HG03342 (cell line): Measurements from ENCODE around the gene DAGLB.

Experiments
- ATAC-seq: cut with Tn5 transposase; IDR thresholded peaks from one replicate; pipeline ENCODE4 v1.9.1; 2021; ENCODE audit warnings: mild to moderate bottlenecking, moderate library complexity; ENCODE audit not compliant: unreplicated experiment

The DAGLB gene

DNA sequence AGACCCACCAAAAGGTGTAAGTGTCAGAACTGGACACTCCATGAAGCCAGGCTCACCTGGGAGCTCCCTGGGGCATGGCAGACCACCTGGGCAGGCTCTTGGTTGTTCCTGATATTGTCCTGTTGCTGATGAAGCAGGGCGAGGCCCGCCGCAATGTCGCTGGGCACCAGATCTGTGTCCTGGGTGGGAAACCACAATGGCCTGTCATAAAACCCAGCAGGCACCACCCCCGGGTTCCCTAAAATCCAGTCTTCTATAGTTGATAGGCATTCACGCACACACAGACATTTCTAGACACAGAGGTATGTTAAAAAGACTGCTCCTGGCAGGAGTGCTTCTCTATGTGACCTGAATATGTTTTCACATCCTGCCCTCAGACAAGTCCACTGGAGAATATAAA is 15.0 kb downstream of the DAGLB start:
- no peak for ATAC-seq

DNA sequence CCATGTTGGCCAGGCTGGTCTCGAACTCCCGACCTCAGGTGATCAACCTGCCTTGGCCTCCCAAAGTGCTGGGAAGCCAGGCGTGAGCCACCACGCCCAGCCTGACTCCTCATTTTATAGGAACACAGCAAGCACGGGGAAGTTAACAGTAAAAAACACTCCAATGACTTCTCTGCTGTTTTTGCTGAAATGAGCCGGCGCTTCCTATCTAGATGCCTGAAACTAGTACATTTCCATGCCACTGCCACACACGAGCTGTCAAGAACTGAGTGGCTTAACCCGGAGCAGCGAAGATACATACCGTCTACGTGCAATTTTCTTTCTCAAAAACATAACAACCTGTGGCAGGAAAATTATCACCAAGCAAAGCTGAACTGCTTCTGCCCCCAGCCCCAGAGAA is 16.8 kb downstream of the DAGLB start:
- no peak for ATAC-seq

DNA sequence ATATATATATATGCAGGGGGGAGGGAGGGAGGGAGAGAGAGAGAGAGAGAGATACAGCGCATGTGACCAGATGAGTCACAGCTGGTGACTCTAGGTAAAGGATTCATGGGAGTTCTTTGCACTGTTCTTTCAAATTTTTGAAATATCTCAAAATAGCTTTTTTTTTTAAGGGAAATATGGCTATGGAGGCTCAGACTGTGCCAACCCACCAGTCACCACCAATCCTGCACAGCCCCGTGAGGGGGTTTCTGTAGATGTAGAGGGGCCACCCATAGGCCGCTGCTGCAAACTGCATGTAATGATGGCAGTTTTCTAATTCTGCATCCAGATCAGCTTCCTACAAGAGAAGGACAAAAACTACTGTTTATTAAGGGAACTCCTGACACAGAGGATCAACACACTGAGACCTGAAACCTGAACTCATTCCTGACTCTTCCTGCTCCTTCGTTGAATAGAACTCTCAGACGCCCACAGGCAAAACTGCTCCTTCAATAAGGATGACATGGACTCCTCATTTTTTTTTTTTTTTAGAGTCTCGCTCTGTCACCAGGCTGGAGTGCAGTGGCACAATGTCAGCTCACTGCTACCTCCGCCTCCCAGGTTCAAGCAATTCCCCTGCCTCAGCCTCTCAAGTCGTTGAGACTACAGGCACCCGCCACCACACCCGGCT is 17.3 kb downstream of the DAGLB start:
- no peak for ATAC-seq

DNA sequence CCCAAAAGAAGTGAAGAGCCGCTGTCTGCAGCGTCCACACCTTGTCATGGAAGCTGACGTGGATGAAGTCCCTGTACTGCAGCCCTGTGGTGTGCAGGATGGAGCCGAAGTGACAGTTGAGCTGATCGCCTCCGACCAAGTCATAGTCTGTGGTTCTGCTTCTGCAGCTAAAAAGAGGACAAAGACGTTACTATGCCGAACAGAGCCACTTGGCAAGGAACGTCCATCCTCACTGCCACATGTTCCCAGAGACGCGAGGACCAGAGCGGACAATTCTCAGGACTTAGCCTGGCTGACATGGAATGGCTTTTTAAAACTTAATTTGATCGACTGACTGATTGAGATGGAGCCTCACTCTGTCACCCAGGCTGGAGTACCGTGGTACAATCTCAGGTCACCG is 21.8 kb downstream of the DAGLB start:
- ATAC-seq = no peak

DNA sequence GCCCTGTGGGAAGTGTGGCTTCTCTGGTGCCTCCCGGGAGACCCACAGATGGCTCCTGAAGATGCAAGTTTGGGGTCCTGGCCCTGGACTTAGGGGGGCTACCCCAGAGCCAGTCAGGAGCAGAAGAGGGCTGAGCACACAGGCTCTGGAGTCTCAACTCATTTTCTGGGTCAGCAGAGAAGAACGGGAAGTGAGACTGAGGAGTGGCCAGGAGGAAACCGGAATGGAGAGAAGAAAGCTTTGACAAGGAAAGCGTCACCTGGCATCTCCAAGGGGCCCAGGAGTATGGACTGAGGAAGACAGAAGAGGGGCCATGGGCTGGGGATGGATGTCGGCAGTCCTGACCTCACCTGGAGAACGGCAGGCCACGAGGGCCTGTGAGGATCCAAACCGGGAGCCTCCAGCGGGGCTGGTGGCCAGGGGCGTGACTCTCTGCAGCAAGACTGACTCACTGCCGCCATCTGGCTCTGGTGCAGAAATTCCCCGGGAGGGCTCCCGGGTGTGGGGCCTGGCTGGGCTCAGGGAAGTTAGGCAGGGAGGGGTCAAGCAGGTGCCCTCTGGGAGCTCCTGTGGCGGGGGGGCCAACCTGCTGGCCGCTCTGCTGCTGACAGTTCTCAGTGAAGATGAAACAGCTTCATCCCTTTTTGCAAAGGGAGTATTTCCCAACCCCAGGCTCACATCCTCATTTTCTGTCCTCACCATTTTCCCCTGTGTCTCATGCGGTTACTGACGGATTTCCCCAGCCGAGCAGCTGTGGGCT is 23.6 kb downstream of the DAGLB start:
- ATAC-seq = no peak

DNA sequence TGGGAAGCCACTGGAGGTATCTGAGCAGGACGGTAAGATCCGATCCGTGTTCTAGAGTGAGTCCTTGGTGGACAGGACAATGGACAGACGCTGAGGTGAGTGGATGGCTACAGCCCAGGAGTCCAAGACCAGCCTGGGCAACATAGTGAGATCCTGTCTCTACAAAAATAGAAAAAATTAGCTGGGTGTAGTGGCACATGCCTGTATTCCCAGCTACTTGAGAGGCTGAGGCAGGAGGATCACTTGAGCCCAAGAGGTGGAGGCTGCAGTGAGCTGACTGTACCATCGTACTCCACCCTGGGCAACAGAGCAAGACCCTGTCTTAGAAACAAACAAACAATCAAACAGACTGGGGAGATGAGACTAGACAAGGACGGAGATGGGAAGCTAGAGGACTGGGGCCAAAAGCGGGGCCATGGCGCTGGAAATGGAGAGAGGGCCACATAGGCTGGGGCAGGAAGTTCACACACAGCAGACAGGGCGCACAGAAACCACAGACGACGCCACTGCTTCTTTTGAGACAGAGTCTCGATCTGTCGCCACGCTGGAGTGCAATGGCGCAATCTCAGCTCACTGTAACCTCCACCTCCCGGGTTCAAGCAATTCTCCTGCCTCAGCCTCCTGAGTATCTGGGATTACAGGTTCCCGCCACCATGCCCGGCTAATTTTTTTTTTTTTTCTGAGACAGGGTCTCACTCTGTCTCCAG is 24.7 kb downstream of the DAGLB start:
- ATAC-seq = no peak

DNA sequence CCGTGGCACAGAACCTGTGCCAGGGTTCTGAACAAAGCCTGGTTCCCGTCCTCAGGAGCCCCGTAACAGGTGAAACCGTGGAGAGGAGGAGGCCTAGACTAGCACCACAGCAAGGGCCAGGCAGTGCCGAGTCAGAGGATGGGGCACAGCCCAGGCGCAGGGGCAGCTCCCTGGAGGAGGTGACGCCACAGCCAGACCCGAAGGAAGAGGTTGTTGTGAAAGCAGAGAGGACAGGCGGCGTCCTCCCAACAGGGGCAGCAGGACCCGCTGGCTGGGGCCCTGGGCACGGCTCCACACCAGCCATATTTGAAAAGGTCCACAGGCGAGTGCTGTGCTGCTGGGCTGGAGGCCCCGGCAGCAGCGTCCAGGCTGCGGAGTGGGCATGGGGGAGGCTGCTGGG is 25.7 kb downstream of the DAGLB start:
- no peak for ATAC-seq

DNA sequence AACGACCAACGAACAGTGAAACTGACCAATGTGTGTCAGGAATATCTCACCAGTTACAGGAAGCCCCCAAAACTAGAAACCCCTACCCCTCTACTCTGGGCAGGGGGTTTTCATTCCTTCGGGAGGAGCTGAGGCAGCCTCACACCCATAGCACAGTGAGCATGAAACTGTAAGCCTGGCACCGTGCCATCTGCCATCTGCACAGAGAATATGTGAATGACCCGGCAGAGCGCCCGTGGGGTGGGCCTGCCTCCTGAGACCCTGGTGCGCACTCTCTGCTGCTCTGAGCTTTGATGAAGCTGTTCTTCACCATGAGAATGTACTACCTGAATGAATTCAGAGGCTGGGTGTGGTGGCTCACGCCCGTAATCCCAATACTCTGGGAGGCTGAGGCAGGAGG is 27.1 kb downstream of the DAGLB start:
- no peak for ATAC-seq

DNA sequence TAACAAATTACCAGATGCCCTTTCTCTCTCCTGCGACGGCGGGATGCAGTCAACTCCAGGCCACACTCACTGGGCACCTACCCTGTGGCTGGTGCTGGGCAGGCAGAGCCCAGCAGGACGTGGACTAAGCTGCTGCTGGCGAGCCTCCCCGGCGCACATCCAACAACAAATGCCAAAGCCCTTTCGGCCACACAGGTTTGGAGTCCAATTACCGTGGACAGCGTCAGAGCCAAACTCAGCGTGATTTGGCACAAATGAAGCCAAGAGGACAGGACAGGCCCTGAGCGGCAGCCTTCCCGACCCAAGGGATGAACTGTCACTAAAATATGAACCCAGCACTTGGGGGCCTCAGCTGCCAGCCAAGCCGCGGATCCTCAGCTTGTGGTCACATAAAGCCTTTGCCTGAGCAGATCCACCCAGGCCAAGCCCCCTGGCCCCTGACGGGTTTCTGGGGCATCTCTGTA is 28.4 kb downstream of the DAGLB start:
- ATAC-seq = no peak

DNA sequence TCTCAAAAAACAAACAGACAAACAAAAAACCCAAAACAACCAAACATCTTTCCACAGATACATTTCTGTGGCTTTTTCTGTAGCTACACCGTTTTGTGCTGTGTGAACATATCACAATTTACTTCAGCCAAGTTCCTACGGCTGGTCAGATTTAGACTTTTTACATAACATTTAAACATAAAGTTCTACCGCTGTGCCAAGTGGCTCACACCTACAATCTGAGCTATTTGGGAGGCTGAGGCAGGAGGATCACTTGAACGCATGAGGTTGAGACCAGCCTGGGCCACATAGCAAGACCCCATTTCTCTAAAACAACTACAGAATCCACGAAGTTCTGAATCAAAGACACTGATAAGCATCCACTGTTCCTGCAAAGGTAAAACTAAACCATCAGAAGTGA is 30.3 kb downstream of the DAGLB start:
- no peak for ATAC-seq

DNA sequence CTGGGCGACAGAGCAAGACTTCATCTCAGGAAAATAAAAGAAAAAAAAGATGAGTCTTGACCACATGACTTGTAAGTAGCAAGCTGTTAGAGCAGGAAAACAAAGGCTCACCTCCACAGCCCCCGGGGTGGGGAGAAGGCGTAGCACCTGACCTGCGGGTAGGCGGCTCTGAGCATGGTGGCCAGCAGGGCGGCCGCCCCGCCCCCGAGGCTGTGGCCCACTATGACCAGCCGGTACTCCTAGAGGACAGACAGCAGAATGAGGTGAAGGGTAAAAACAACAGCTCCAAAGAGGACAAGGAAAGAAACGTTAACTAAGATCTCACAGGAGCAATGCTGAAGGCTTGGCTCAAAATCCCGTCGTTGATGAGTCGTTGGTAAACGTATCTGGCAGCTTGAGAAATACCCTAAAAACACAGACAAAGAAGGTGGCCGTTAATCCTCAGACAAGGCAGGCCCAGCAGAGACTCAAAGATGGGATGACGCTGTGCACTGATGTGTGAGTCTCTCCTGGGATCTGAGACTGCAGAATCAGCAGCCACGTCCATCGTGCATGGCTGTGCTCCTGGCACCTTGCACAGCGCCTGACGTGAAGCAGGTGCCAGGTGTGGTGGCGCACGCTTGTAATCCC is 31.1 kb downstream of the DAGLB start:
- no peak for ATAC-seq

DNA sequence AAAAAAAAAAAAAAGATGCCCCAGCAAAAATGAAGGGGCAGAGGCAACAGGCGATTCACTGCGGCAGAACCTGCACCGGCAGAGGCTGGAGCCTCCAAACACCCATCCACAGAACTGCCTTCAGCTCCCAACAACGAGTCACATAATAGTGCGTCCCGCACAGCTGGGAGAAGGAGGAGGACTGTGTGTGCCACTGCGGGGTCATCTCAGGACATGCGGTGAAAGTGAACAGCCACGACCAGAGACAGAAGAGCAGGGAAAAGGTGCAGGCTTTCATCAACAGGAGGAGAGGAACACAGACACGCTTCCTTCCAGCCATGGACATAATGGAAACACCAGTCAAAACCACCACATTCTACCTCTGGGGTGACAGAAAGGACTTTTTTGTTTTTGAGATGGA is 34.1 kb downstream of the DAGLB start:
- no peak for ATAC-seq

DNA sequence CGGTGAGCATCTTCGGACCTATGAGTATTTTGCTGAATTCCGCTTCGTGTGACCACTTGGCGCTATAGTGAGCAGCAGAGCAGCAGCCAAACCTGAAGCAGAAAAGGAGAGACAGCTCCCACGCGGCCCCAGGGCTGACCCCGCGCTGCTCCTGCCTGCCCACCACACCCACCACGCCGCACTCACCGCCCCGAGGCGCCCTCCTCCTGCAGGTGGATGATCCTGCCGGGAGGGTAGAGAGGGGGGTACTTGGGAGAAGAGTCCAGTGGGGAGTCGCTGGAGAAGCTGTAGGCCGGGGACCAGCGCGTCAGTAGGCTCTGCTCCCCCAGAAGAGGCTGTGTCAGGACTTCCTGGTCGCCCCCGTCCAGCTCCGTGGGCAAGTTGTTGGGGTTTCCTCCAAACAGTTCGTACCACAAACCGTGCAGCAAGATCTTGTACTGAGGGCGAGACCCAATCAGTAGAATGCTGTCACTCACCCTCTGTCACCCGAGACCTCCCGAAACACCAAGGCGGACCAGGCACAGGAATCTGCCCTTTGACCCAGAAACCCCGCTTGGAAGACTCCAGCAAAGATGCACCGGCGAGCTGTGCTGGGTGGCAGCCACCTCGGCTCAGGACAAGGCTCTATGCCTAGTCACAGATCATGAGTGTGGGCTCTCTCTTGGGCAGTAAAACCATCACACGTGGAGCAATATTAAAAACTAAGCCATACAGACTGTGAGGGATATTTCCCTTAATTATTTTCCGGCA is 37.6 kb downstream of the DAGLB start:
- no peak for ATAC-seq

DNA sequence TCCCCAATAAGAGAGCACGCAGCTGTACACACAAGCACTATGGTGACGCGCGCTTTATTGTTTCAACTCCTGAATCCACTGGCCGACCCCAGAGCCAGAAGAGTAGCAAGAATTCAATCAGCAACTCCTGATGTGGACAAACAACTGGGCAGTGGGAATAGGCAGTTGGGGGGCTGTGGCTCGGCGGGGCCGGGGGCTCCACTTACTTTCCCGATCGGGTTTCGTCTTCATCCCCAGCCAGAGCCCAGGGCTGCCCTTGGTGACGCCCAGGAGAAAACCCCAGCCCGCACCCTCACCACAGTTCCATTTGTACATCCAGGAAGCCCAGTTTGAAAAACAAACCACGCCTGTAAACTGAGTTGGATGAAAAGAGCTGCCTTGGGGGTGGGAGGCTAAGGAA is 38.7 kb downstream of the DAGLB start:
- ATAC-seq = no peak

DNA sequence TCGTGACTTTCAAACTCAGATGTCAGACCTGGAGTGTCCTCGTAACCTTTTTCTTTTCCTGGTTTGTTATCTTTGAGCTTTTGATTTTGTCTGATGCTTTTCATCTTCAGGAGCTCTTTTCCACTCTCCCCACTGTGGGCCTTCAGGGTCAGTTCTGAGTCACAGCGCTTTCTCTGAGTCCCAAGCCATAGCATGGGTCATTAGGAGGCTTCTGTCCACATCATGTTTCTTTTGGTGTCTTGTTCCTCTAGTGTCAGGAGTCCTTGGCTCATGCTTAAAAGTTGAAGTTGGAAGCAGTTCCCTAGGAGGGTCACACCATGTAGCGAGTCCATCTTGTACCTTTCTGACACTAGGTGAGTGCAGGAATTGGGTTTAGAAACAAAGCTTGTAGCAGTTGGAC is 40.3 kb downstream of the DAGLB start:
- ATAC-seq = no peak

DNA sequence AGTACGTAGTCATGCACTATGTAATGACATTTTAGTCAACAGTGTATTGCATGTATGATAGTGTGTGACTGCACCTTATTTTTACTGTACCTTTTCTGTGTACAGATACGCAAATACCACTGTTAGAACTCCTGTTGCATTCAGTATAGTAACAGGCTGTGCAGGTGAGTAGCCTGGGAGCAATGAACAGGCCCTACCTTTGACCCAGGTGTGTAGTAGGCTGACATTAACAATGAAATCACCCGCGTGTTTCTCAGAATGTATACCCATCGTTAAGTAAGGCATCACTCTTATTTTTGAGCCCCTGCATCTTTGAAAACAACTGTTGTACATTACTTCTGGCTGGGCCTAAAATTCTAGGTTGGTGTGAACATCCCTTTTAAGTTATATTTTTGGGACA is 41.6 kb downstream of the DAGLB start:
- ATAC-seq = no peak

DNA sequence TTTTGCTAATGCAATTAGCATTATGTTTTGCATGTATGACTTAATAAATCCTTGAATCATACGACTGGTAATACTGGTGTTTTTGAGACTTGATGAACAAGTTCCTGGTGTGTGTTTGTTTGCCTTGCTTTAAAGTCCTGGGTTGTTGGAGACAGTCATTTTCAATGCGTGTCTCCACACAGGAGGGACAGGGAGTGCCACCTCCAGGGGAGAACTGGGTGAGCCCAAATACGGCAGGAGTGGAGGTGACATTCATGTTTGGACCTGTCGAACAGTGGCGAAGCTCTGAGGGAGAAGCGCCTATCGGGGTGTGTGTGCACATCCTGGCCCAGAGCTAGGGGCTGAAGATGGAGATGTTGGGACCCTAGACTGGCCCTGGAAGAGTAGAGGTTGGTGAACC is 43.8 kb downstream of the DAGLB start:
- ATAC-seq = no peak

DNA sequence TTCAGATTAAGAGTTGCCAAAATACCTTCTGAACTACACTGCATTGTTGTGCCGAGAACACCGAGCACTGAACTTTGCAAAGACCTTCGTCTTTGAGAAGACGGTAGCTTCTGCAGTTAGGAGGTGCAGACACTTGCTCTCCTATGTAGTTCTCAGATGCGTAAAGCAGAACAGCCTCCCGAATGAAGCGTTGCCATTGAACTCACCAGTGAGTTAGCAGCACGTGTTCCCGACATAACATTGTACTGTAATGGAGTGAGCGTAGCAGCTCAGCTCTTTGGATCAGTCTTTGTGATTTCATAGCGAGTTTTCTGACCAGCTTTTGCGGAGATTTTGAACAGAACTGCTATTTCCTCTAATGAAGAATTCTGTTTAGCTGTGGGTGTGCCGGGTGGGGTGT is 45.0 kb downstream of the DAGLB start:
- no peak for ATAC-seq

DNA sequence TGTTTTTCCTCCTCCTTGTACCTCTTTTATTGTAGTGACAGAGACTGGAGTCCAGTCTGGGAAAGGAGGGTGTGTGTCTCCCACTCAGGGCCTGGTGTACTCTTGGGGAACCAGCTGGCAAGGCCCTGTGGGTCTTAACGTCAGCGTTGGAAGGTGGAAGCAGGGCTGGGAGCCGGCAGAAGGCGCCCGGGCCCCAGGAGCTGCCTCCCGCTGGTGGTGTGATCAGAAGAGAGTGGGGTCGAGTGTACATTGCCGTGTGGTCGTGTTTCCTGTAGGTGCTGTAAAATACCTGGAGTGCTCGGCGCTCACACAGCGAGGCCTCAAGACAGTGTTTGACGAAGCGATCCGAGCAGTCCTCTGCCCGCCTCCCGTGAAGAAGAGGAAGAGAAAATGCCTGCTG is 45.7 kb downstream of the DAGLB start:
- ATAC-seq = no peak

DNA sequence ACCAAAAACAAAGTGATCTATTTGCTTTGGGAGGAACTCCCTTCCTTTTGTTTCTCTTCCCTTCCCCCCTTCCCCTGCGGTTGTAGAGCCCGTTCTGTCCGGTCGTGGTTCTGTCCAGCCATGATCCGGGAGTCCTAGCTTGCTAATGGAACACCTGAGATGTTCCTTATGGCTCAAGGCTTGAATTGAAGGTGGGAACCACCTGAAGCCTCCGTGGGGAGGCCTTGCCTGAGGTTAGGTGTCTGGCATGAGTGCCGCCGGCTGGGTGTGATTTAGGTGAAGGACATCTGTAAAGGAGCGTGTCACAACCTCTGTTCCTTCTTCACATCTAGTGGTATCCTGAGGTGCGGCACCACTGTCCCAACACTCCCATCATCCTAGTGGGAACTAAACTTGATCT is 46.2 kb downstream of the DAGLB start:
- no peak for ATAC-seq
